Cardiac fibroblast (primary cell): ENCODE data around the gene PMM1.
A peak's percentile ranks its signal among the peaks of the same experiment; 100 is the strongest.

Source experiments
- DNase-seq, 2 donors: peaks; one replicate each; pipeline versions ENCODE4 v3.0.0 to v3.0.0-alpha.2; 2010; ENCODE audit warnings: low read depth in 2 of 2
- H3K4me3 ChIP-seq, 2 donors: replicated peaks in 1 of 2; 1 replicate in 1 of 2; 2 replicates in 1 of 2; pipeline ENCODE4 v1.5.1; 2011; ENCODE audit warnings: low read depth in 2 of 2, low read length in 2 of 2, mild to moderate bottlenecking in 2 of 2, moderate library complexity in 1 of 2
- CTCF ChIP-seq: IDR thresholded peaks from one replicate; pipeline ENCODE4 v1.5.1; 2011; ENCODE audit warnings: low read depth, mild to moderate bottlenecking, low read length, inconsistent platforms

PMM1 gene

GRCh38 chr22:41621911-41622179, 32.2 kb upstream of the PMM1 start:
- peak overlapping the region; percentile 96 to 100 for H3K4me3 ChIP-seq
- no peak for DNase-seq
- TF ChIP-seq CTCF: no peak

GRCh38 chr22:41621099-41621910, 31.7 kb upstream of the PMM1 start, which contains the start of gene XRCC6:
Gene XRCC6 (plus strand): TSS chr22:41621295. CDS start chr22:41622005, 710 bp downstream.
- no peak for TF ChIP-seq CTCF
- peak within 1 kb of the TSS; percentile 96 to 100 for H3K4me3 ChIP-seq

GRCh38 chr22:41620589-41621098, 31.0 kb upstream of the PMM1 start, which contains the start of gene DESI1:
Gene DESI1 (minus strand): TSS chr22:41621043. CDS start chr22:41620839, 204 bp downstream.
- peak within 1 kb of the TSS; percentile 96 to 100 for H3K4me3 ChIP-seq
- no peak for TF ChIP-seq CTCF
- peak in 1 of 2 donors; percentile 19 for DNase-seq

More at GRCh38 chr22:41621099-41621910, 31.7 kb upstream of the PMM1 start, which contains the start of gene XRCC6:
- DNase-seq: peak; percentile 100

- peak in 1 of 2 donors; percentile 19 for DNase-seq
- TF ChIP-seq CTCF: no peak
- peak overlapping the region; percentile 96 to 100 for H3K4me3 ChIP-seq
These were observed 30.4 kb upstream of the PMM1 start for GRCh38 chr22:41619979-41620588.

GRCh38 chr22:41613456-41613855, 23.8 kb upstream of the PMM1 start:
- H3K4me3 ChIP-seq: no peak overlapping the region
- TF ChIP-seq CTCF: no peak
- peak in 1 of 2 donors; percentile 32 for DNase-seq

- no peak overlapping the region for H3K4me3 ChIP-seq
- DNase-seq: no peak
- no peak for TF ChIP-seq CTCF
These were observed 23.1 kb upstream of the PMM1 start for GRCh38 chr22:41612603-41613306.
